CD4-positive, alpha-beta memory T cell (primary cell): ENCODE data around the gene JADE2. TPM values are rescaled to one million over a fixed set of nuclear protein-coding genes. Genes with fewer than 3 reads are reported as not detected.

Experiments
- CTCF ChIA-PET: fragments of 350-600 bp; sonication (Branson Sonifier 250); formaldehyde crosslinking; loops from one replicate; lab custom pipeline; 2021; ENCODE audit warnings: inconsistent platforms; ENCODE audit not compliant: partially characterized antibody; lab: Charles Lee
- POLR2A ChIA-PET: fragments of 350-600 bp; sonication (Branson Sonifier 250); formaldehyde crosslinking; loops from one replicate; lab custom pipeline; 2021; ENCODE audit not compliant: partially characterized antibody; lab: Charles Lee
- DNase-seq, 5 donors: peaks; one replicate each; pipeline versions ENCODE4 v3.0.0 to v3.0.0-alpha.2; 2020 to 2022; ENCODE audit warnings: mixed read lengths in 1 of 5
- H3K27ac ChIP-seq: one replicate; pipeline ENCODE4 v1.7.0; 2013; ENCODE audit warnings: low read depth, low read length
- H3K27me3 ChIP-seq: 2 replicates; pipeline ENCODE4 v1.7.0; 2013; ENCODE audit warnings: mild to moderate bottlenecking, low read length, moderate library complexity; ENCODE audit not compliant: insufficient read depth
- H3K36me3 ChIP-seq: 2 replicates; pipeline ENCODE4 v1.7.0; 2013; ENCODE audit warnings: mild to moderate bottlenecking, low read length, moderate library complexity; ENCODE audit not compliant: insufficient read depth
- H3K4me1 ChIP-seq: 2 replicates; pipeline ENCODE4 v1.7.0; 2013; ENCODE audit warnings: mild to moderate bottlenecking, low read length, moderate library complexity; ENCODE audit not compliant: insufficient read depth
- H3K4me3 ChIP-seq, 2 donors: one replicate each; pipeline ENCODE4 v1.7.0; 2013; ENCODE audit warnings: low read length in 2 of 2, mild to moderate bottlenecking in 1 of 2
- H3K9me3 ChIP-seq, 2 donors: one replicate each; pipeline ENCODE4 v1.7.0; 2013; ENCODE audit warnings: low read length in 2 of 2, control low read depth in 1 of 2; ENCODE audit not compliant: control insufficient read depth in 1 of 2
- H3K27ac Mint-ChIP-seq, 7 donors: one replicate each; pipeline ENCODE4 v1.8.0; 2020 to 2021; ENCODE audit warnings: mixed read lengths in 7 of 7, mild to moderate bottlenecking in 6 of 7, inconsistent platforms in 3 of 7, moderate library complexity in 3 of 7
- H3K27me3 Mint-ChIP-seq, 2 donors: one replicate each; pipeline ENCODE4 v1.8.0; 2020 to 2021; ENCODE audit warnings: mixed read lengths in 2 of 2
- H3K36me3 Mint-ChIP-seq, 2 donors: one replicate each; pipeline ENCODE4 v1.8.0; 2020 to 2021; ENCODE audit warnings: mixed read lengths in 2 of 2, inconsistent platforms in 1 of 2, mild to moderate bottlenecking in 1 of 2
- H3K4me1 Mint-ChIP-seq, 4 donors: one replicate each; pipeline ENCODE4 v1.8.0; 2020 to 2021; ENCODE audit warnings: mixed read lengths in 4 of 4, mild to moderate bottlenecking in 1 of 4
- H3K4me3 Mint-ChIP-seq, 8 donors: one replicate each; pipeline ENCODE4 v1.8.0; 2020 to 2021; ENCODE audit warnings: mixed read lengths in 8 of 8, mild to moderate bottlenecking in 7 of 8, moderate library complexity in 6 of 8, inconsistent platforms in 3 of 8
- H3K9me3 Mint-ChIP-seq, 8 donors: one replicate each; pipeline ENCODE4 v1.8.0; 2020 to 2021; ENCODE audit warnings: mixed read lengths in 8 of 8, mild to moderate bottlenecking in 5 of 8, inconsistent platforms in 3 of 8, moderate library complexity in 1 of 8
- intact Hi-C: fragments of 100-400 bp; cut with micrococcal nuclease; formaldehyde crosslinking; loops from one replicate; pipeline ENCODE4 v1.15.1; 2023
- polyA plus RNA-seq, 2 donors: library from polyadenylated mRNA; unstranded; fragments of 300-500 nt; fragmentation: Illumina TruSeq; gene quantifications; one replicate each; pipeline ENCODE4 v1.2.3, GENCODE V29; 2021
- total RNA-seq, 2 experiments: library from RNA; stranded (reverse); gene quantifications; one replicate each; pipeline ENCODE4 v1.2.3, GENCODE V29; 2021

JADE2 gene
- total and polyA plus RNA-seq, 4 experiments from 2014 or later = 9.1 to 276 (median 154) TPM

- peaks cover 10% of the 10 kb centered on the region for H3K4me1 ChIP-seq
- Mint-ChIP-seq H3K27ac (no peak overlapping the region), H3K9me3 (no peaks in the 10 kb centered on the region), H3K27me3 (no peaks in the 10 kb centered on the region), H3K36me3 (peaks cover 53 to 74% of the 10 kb centered on the region in 2 donors), H3K4me1 (peaks cover 12 to 14% (median 13%) of the 10 kb centered on the region in 4 donors), H3K4me3 (no peak overlapping the region)
- H3K27me3 ChIP-seq = no peaks in the 10 kb centered on the region
- DNase-seq = no peak
- CTCF ChIA-PET = no interaction called here
- H3K4me3 ChIP-seq = no peak overlapping the region
- no peak overlapping the region for H3K27ac ChIP-seq
- intact Hi-C loops = no loop called here
- H3K36me3 ChIP-seq = peaks cover 48% of the 10 kb centered on the region
- H3K9me3 ChIP-seq = no peaks in the 10 kb centered on the region
- POLR2A ChIA-PET = no interaction called here
Measured at GRCh38 chr5:134606726-134607125, 81.3 kb downstream of the JADE2 start.

GRCh38 chr5:134608555-134608954, 83.1 kb downstream of the JADE2 start:
- H3K4me3 ChIP-seq = no peak overlapping the region
- Mint-ChIP-seq H3K27ac (peak overlapping the region; percentile 48 to 90 (median 82)), H3K27me3 (no peaks in the 10 kb centered on the region), H3K4me3 (peak overlapping the region in 1 of 8 donors; percentile 17), H3K36me3 (peaks cover 66 to 84% of the 10 kb centered on the region in 2 donors), H3K9me3 (no peaks in the 10 kb centered on the region), H3K4me1 (peaks cover 12 to 14% (median 13%) of the 10 kb centered on the region in 4 donors)
- no peak overlapping the region for H3K27ac ChIP-seq
- DNase-seq = peak in 1 of 5 donors; percentile 7
- CTCF ChIA-PET = interaction anchor here (1.0 to 1.8 kb wide), 3 partner anchors 10 to 306 kb away, joined by 3 to 15 read pairs (median 3); no protein-coding TSS in a partner anchor
- H3K27me3 ChIP-seq = no peaks in the 10 kb centered on the region
- peaks cover 54% of the 10 kb centered on the region for H3K36me3 ChIP-seq
- H3K4me1 ChIP-seq = peaks cover 10% of the 10 kb centered on the region
- intact Hi-C loops = no loop called here
- POLR2A ChIA-PET = no interaction called here
- H3K9me3 ChIP-seq = no peaks in the 10 kb centered on the region

- H3K27ac ChIP-seq = no peak overlapping the region
Measured at GRCh38 chr5:134609232-134609851, 83.9 kb downstream of the JADE2 start.

GRCh38 chr5:134610725-134611124, 85.3 kb downstream of the JADE2 start:
- no peak overlapping the region for H3K4me3 Mint-ChIP-seq
- H3K9me3 ChIP-seq = no peaks in the 10 kb centered on the region
- no peaks in the 10 kb centered on the region for H3K27me3 Mint-ChIP-seq
- peaks cover 11 to 15% (median 13%) of the 10 kb centered on the region in 4 donors for H3K4me1 Mint-ChIP-seq
- peaks cover 67 to 75% of the 10 kb centered on the region in 2 donors for H3K36me3 Mint-ChIP-seq
- H3K27me3 ChIP-seq = no peaks in the 10 kb centered on the region
- H3K4me3 ChIP-seq = no peak overlapping the region
- POLR2A ChIA-PET = no interaction called here
- H3K36me3 ChIP-seq = peaks cover 51% of the 10 kb centered on the region
- DNase-seq = no peak
- intact Hi-C loops = no loop called here
- no peak overlapping the region for H3K27ac ChIP-seq
- CTCF ChIA-PET = interaction anchor here (0.8 to 1.2 kb wide), 2 partner anchors 24 to 307 kb away, joined by 3 read pairs; no protein-coding TSS in a partner anchor
- H3K4me1 ChIP-seq = peaks cover 10% of the 10 kb centered on the region
- H3K27ac Mint-ChIP-seq = peak overlapping the region in 1 of 7 donors; percentile 8
- no peaks in the 10 kb centered on the region for H3K9me3 Mint-ChIP-seq

More at GRCh38 chr5:134609232-134609851, 83.9 kb downstream of the JADE2 start:
- no peak for DNase-seq
- H3K27me3 Mint-ChIP-seq = no peaks in the 10 kb centered on the region
- no peaks in the 10 kb centered on the region for H3K9me3 Mint-ChIP-seq
- H3K9me3 ChIP-seq = no peaks in the 10 kb centered on the region
- intact Hi-C loops = no loop called here
- no peaks in the 10 kb centered on the region for H3K27me3 ChIP-seq
- peak overlapping the region; percentile 48 to 87 (median 61) for H3K27ac Mint-ChIP-seq
- H3K4me1 Mint-ChIP-seq = peaks cover 12 to 18% (median 14%) of the 10 kb centered on the region in 4 donors
- H3K4me3 Mint-ChIP-seq = peak overlapping the region in 1 of 8 donors; percentile 20
- POLR2A ChIA-PET = no interaction called here
- CTCF ChIA-PET = interaction anchor here (1.0 to 1.8 kb wide), 4 partner anchors 11 to 307 kb away, joined by 3 to 15 read pairs (median 3); no protein-coding TSS in a partner anchor
- H3K4me3 ChIP-seq = no peak overlapping the region
- H3K36me3 ChIP-seq = peaks cover 51% of the 10 kb centered on the region
- H3K4me1 ChIP-seq = peaks cover 10% of the 10 kb centered on the region
- H3K36me3 Mint-ChIP-seq = peaks cover 72 to 84% of the 10 kb centered on the region in 2 donors

GRCh38 chr5:134611515-134611914, 86.0 kb downstream of the JADE2 start:
- peaks cover 65 to 69% of the 10 kb centered on the region in 2 donors for H3K36me3 Mint-ChIP-seq
- H3K27ac Mint-ChIP-seq = peak overlapping the region in 1 of 7 donors; percentile 66
- POLR2A ChIA-PET = no interaction called here
- peaks cover 45% of the 10 kb centered on the region for H3K36me3 ChIP-seq
- H3K27ac ChIP-seq = no peak overlapping the region
- no peak for DNase-seq
- no peaks in the 10 kb centered on the region for H3K27me3 Mint-ChIP-seq
- no peaks in the 10 kb centered on the region for H3K9me3 ChIP-seq
- CTCF ChIA-PET = no interaction called here
- peaks cover 10% of the 10 kb centered on the region for H3K4me1 ChIP-seq
- no peak overlapping the region for H3K4me3 Mint-ChIP-seq
- intact Hi-C loops = no loop called here
- peaks cover 11 to 15% (median 13%) of the 10 kb centered on the region in 4 donors for H3K4me1 Mint-ChIP-seq
- H3K27me3 ChIP-seq = no peaks in the 10 kb centered on the region
- H3K9me3 Mint-ChIP-seq = no peaks in the 10 kb centered on the region
- no peak overlapping the region for H3K4me3 ChIP-seq

GRCh38 chr5:134614450-134615085, 89.1 kb downstream of the JADE2 start:
- peaks cover 50 to 54% of the 10 kb centered on the region in 2 donors for H3K36me3 Mint-ChIP-seq

GRCh38 chr5:134620634-134621033, 95.2 kb downstream of the JADE2 start:
- Mint-ChIP-seq H3K27me3 (no peaks in the 10 kb centered on the region), H3K36me3 (peaks cover 32 to 54% of the 10 kb centered on the region in 2 donors), H3K9me3 (no peaks in the 10 kb centered on the region), H3K27ac (no peak overlapping the region), H3K4me3 (no peak overlapping the region), H3K4me1 (peaks cover 9 to 22% (median 12%) of the 10 kb centered on the region in 4 donors)
- intact Hi-C loops = no loop called here
- H3K27ac ChIP-seq = no peak overlapping the region
- no peaks in the 10 kb centered on the region for H3K9me3 ChIP-seq
- no peaks in the 10 kb centered on the region for H3K27me3 ChIP-seq
- ChIA-PET POLR2A (no interaction called here), CTCF (no interaction called here)
- H3K36me3 ChIP-seq = peaks cover 55% of the 10 kb centered on the region
- H3K4me1 ChIP-seq = peaks cover 4% of the 10 kb centered on the region
- no peak overlapping the region for H3K4me3 ChIP-seq
- DNase-seq = no peak

More at GRCh38 chr5:134614450-134615085, 89.1 kb downstream of the JADE2 start:
- Histone ChIP-seq H3K9me3 (no peaks in the 10 kb centered on the region), H3K27me3 (no peaks in the 10 kb centered on the region), H3K4me1 (peaks cover under 1% of the 10 kb centered on the region), H3K27ac (no peak overlapping the region), H3K4me3 (no peak overlapping the region), H3K36me3 (peaks cover 40% of the 10 kb centered on the region)
- H3K4me1 Mint-ChIP-seq = peaks cover 0 to 4% (median 1%) of the 10 kb centered on the region in 4 donors
- no peak for DNase-seq
- intact Hi-C loops = no loop called here
- peak overlapping the region in 2 of 7 donors; percentile 34 to 39 for H3K27ac Mint-ChIP-seq
- CTCF ChIA-PET = no interaction called here
- no peaks in the 10 kb centered on the region for H3K27me3 Mint-ChIP-seq
- POLR2A ChIA-PET = no interaction called here
- H3K9me3 Mint-ChIP-seq = no peaks in the 10 kb centered on the region
- no peak overlapping the region for H3K4me3 Mint-ChIP-seq
